Measurements from ENCODE around the gene OAF. TPM values are rescaled to one million over a fixed set of nuclear protein-coding genes. Genes with fewer than 3 reads are reported as not detected.

Gene OAF
- total RNA-seq, 1 experiment from 2014 or later: 11.3 TPM

DNA sequence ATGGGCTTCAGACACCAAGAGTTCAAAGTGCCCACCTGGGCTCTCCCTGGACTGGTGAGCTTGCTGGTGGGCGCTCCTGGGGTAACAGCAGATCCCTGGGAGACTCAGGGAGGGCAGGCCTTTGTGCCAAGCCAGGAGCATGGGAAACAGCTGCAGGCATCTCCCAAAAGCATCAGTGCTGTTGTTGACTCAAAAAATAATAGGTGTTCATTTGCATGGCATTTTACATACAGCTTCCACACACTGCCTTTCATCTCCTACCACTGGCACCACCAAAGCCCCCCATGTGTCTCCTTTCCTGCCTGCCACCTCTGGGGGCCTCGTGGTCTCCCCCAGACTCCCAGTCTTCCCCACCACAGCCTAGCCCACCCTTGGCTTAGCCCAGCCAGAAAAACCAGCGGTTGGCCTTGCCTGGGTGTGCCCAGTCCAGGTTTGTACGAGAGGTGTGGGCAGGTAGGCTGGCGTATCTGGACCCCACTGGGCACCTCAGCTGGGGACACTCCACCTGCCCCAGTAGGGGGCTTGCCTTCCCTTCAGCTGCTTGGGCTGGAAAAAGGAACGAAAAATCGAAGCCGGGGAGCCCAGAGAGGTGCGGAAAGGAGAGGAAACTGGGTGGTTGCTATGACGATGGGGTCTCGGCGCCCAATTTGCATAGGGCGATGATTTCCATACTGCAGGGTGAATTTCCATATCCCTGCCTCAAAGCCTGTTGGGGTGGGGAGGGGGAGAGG lies 44.1 kb downstream of the OAF start:
- Mint-ChIP-seq H3K9me3 (ENCODE audit: low read depth, unreplicated experiment) (no peaks in the 10 kb centered on the region), H3K4me3 (ENCODE audit: low read depth, unreplicated experiment) (no peak overlapping the region), H3K4me1 (ENCODE audit: low read depth, unreplicated experiment) (no peaks in the 10 kb centered on the region), H3K36me3 (ENCODE audit: insufficient read depth, unreplicated experiment) (peaks cover 4% of the 10 kb centered on the region), H3K27ac (ENCODE audit: unreplicated experiment) (no peak overlapping the region), H3K27me3 (ENCODE audit: unreplicated experiment) (peaks cover 73% of the 10 kb centered on the region)
- no peak for DNase-seq
- intact Hi-C loops (cut with micrococcal nuclease; ENCODE audit: unreplicated experiment): no loop called here
- no TSS peak for BruUV-seq (replicated peaks)
- TF ChIP-seq, protein P1, sequence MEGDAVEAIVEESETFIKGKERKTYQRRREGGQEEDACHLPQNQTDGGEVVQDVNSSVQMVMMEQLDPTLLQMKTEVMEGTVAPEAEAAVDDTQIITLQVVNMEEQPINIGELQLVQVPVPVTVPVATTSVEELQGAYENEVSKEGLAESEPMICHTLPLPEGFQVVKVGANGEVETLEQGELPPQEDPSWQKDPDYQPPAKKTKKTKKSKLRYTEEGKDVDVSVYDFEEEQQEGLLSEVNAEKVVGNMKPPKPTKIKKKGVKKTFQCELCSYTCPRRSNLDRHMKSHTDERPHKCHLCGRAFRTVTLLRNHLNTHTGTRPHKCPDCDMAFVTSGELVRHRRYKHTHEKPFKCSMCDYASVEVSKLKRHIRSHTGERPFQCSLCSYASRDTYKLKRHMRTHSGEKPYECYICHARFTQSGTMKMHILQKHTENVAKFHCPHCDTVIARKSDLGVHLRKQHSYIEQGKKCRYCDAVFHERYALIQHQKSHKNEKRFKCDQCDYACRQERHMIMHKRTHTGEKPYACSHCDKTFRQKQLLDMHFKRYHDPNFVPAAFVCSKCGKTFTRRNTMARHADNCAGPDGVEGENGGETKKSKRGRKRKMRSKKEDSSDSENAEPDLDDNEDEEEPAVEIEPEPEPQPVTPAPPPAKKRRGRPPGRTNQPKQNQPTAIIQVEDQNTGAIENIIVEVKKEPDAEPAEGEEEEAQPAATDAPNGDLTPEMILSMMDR (IDR thresholded peaks at IDR 0.05; ENCODE audit: unreplicated experiment): no peak
- CTCF ChIA-PET: no interaction called here

DNA sequence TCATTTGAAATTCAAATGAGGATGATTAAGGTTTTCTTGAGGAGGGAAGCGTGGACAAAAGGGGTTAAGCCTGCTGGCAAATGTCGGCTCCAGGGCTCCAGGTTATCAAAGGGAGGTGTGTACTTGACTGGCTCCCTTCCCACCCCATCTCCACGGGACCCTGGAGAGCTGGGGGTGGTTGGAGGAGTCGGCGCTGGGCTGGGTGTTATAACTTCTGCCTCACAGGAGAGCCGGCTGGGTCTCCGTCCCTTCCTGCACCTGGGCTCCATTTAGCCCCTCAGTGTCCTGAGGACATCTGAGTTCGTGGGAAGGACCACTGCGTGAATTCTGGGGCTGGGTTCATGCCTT lies 44.7 kb downstream of the OAF start:
- H3K27ac Mint-ChIP-seq (ENCODE audit: unreplicated experiment): no peak overlapping the region
- no peak overlapping the region for H3K4me3 Mint-ChIP-seq (ENCODE audit: low read depth, unreplicated experiment)
- peaks cover 73% of the 10 kb centered on the region for H3K27me3 Mint-ChIP-seq (ENCODE audit: unreplicated experiment)
- H3K4me1 Mint-ChIP-seq (ENCODE audit: low read depth, unreplicated experiment): no peaks in the 10 kb centered on the region
- CTCF ChIA-PET: no interaction called here
- BruUV-seq (replicated peaks): no TSS peak
- intact Hi-C loops (cut with micrococcal nuclease; ENCODE audit: unreplicated experiment): no loop called here
- TF ChIP-seq, protein P1 (IDR thresholded peaks at IDR 0.05; ENCODE audit: unreplicated experiment): no peak
- peaks cover 4% of the 10 kb centered on the region for H3K36me3 Mint-ChIP-seq (ENCODE audit: insufficient read depth, unreplicated experiment)
- no peak for DNase-seq
- no peaks in the 10 kb centered on the region for H3K9me3 Mint-ChIP-seq (ENCODE audit: low read depth, unreplicated experiment)

DNA sequence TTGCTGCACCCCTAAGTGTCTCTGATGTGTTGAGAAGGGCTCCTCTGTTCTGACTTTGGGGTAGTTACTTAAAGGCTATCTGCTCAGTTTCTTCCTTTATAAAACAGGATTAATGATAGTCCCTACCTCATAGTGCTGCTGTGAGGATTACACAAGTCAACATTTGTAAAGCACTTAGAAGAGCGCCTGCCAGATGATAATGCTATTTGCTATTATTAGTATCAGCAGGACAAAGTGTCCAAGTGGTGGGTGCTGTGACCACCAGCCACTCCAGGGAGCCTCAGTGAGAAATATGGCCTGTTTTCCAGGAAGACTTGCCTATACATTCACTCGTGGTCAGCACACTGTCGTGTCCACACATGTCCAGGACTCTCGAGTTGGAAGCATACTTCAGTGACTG lies 45.3 kb downstream of the OAF start:
- DNase-seq: no peak
- Mint-ChIP-seq H3K36me3 (ENCODE audit: insufficient read depth, unreplicated experiment) (peaks cover 4% of the 10 kb centered on the region), H3K4me1 (ENCODE audit: low read depth, unreplicated experiment) (no peaks in the 10 kb centered on the region), H3K4me3 (ENCODE audit: low read depth, unreplicated experiment) (no peak overlapping the region), H3K9me3 (ENCODE audit: low read depth, unreplicated experiment) (no peaks in the 10 kb centered on the region), H3K27me3 (ENCODE audit: unreplicated experiment) (peaks cover 78% of the 10 kb centered on the region), H3K27ac (ENCODE audit: unreplicated experiment) (no peak overlapping the region)
- CTCF ChIA-PET: no interaction called here
- no TSS peak for BruUV-seq (replicated peaks)
- intact Hi-C loops (cut with micrococcal nuclease; ENCODE audit: unreplicated experiment): no loop called here
- TF ChIP-seq, protein P1 (IDR thresholded peaks at IDR 0.05; ENCODE audit: unreplicated experiment): no peak

DNA sequence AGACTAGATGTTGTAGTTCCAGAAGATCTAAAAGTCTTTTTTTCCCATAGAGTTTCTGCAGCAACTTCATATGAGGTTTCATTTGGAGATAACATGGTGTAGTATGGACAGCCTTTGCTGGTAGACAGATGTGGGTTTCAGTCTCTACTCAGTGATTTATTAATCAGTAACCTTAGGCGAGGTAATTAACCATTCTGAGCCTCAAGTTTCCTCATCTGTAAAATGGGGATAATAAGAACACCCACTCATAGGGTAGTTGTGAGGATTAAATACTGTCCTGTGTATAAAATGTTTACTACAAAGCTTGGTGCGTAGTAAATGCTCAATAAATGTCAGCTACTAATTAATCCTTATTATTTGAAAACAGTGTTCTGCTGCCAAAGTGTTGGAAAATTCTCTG lies 45.9 kb downstream of the OAF start:
- Mint-ChIP-seq H3K36me3 (ENCODE audit: insufficient read depth, unreplicated experiment) (peaks cover 8% of the 10 kb centered on the region), H3K4me3 (ENCODE audit: low read depth, unreplicated experiment) (no peak overlapping the region), H3K27ac (ENCODE audit: unreplicated experiment) (no peak overlapping the region), H3K4me1 (ENCODE audit: low read depth, unreplicated experiment) (no peaks in the 10 kb centered on the region), H3K27me3 (ENCODE audit: unreplicated experiment) (peaks cover 84% of the 10 kb centered on the region), H3K9me3 (ENCODE audit: low read depth, unreplicated experiment) (no peaks in the 10 kb centered on the region)
- CTCF ChIA-PET: no interaction called here
- DNase-seq: no peak
- TF ChIP-seq, protein P1 (IDR thresholded peaks at IDR 0.05; ENCODE audit: unreplicated experiment): no peak
- no TSS peak for BruUV-seq (replicated peaks)
- intact Hi-C loops (cut with micrococcal nuclease; ENCODE audit: unreplicated experiment): no loop called here
